ENCODE results near the gene AOX1.

GRCh38 chr2:200608341-200609027 is 22.7 kb downstream of the AOX1 start:
- TF ChIP-seq, protein P1, sequence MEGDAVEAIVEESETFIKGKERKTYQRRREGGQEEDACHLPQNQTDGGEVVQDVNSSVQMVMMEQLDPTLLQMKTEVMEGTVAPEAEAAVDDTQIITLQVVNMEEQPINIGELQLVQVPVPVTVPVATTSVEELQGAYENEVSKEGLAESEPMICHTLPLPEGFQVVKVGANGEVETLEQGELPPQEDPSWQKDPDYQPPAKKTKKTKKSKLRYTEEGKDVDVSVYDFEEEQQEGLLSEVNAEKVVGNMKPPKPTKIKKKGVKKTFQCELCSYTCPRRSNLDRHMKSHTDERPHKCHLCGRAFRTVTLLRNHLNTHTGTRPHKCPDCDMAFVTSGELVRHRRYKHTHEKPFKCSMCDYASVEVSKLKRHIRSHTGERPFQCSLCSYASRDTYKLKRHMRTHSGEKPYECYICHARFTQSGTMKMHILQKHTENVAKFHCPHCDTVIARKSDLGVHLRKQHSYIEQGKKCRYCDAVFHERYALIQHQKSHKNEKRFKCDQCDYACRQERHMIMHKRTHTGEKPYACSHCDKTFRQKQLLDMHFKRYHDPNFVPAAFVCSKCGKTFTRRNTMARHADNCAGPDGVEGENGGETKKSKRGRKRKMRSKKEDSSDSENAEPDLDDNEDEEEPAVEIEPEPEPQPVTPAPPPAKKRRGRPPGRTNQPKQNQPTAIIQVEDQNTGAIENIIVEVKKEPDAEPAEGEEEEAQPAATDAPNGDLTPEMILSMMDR (conservative IDR thresholded peaks at IDR 0.05; ENCODE audit: low read depth in 2 of 2) = no peak
- no peak for TF ChIP-seq EZH2phosphoT487 (IDR thresholded peaks at IDR 0.05; ENCODE audit: unreplicated experiment)
- TF ChIP-seq, protein P2, sequence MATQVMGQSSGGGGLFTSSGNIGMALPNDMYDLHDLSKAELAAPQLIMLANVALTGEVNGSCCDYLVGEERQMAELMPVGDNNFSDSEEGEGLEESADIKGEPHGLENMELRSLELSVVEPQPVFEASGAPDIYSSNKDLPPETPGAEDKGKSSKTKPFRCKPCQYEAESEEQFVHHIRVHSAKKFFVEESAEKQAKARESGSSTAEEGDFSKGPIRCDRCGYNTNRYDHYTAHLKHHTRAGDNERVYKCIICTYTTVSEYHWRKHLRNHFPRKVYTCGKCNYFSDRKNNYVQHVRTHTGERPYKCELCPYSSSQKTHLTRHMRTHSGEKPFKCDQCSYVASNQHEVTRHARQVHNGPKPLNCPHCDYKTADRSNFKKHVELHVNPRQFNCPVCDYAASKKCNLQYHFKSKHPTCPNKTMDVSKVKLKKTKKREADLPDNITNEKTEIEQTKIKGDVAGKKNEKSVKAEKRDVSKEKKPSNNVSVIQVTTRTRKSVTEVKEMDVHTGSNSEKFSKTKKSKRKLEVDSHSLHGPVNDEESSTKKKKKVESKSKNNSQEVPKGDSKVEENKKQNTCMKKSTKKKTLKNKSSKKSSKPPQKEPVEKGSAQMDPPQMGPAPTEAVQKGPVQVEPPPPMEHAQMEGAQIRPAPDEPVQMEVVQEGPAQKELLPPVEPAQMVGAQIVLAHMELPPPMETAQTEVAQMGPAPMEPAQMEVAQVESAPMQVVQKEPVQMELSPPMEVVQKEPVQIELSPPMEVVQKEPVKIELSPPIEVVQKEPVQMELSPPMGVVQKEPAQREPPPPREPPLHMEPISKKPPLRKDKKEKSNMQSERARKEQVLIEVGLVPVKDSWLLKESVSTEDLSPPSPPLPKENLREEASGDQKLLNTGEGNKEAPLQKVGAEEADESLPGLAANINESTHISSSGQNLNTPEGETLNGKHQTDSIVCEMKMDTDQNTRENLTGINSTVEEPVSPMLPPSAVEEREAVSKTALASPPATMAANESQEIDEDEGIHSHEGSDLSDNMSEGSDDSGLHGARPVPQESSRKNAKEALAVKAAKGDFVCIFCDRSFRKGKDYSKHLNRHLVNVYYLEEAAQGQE (IDR thresholded peaks at IDR 0.05; ENCODE audit: unreplicated experiment) = no peak
- no peak for TF ChIP-seq EZH2 (IDR thresholded peaks at IDR 0.05; ENCODE audit: low read depth, unreplicated experiment)

Measured in GM23338 (cell line).